ENCODE results near the gene MCF2L2.
"Not testable (repeated sequence)": the region's sequence is repeated elsewhere in the genome, so short reads cannot be mapped to it uniquely, and the experiment has no call there.

MCF2L2 gene

DNA sequence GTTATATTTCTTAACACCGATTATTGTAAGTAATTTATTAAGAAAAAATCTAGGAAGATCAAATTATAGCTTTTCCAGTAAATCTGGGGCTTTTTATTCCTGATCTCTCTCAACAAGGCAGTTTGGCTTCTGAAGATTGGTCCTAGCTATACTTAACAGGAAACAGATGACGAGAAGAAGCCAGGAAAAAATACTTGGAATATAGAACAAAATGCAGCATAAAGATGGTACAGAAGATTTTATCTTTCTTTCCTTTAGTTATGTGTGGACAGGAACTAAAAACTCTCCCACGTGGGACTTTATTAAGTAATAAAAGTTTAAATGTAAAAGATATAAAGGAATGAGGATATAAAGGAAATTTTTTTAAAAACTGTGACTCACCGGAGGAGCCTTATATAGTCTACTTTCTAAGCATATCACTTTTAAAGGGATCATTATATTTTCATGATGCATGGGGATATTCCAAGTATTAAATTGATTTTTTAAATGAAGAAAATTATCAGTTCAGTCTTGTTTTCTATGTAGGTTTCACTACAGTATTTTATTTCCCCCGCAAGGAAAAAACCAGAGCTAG, 167.2 kb downstream of the MCF2L2 start:
- no peak for DNase-seq

DNA sequence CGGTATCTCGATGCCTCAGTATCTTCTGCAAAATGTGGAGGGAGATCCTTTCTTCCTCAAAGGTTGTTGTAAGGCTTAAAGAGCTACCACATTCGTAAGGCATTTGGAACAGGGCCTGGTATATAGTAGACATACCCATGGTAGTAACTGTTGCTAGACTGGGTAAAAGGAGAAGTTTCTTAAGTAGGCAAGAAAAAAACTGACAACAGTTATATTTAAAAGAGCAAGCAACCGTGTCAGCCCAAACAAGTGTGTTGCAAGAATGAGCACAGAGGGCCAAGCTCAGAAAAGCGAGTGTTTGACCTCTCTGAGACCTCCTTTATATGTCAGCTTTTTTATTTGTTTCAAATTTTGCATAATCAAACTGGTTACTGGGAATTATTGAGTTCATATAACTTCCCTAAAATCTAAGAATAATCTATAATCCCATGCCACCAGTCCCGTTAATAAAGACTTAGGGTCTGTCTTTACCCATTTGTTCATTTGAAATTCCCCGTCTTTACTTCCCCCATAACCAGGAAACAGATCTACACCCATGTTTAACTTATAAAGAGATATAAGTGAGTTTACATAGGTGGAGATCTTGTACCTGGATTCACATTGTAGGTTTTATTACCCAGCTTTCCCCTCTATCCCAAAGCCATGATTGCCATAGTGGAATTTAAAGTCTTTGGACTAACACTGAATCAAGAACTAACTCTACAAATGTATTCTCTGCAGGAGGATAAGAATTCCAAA, 168.1 kb downstream of the MCF2L2 start:
- no peak for DNase-seq

DNA sequence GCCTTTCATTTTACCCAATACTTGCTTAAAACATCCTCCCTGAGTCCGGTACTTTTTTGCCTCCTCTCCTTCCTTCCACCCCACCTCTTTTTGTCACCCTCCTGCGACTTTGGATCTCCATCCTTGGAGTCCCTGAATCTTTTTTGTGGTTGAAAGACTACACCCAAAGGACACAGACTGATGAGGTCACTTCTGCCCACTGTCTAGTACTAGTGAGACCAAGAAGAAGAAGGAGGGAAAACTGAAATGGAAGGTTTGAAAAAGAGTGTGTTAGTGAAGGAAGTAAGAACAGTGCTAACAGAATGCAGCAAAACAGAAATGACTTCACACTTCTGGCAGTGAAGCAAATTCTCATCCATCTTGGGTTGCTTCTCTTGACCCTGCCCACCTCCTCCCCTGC, 168.8 kb downstream of the MCF2L2 start:
- DNase-seq = no peak

DNA sequence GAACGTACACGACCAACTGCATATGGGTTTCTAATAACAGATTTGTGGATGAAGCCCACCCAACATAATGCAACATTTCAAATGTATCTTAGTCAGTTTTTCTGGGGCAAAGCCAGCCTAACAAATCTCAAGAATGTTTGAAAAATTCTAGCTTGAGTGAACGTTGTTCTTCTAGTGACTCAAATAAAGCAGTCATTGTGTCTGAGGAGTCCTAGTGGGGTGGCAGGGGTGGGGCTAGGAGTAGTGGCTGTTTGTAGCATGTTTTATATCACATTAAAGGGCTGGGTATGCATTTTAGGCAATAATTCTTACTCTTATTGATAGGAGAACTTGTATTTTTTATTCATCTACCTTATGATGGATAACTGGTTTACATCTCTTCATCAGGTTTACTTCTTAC, 169.3 kb downstream of the MCF2L2 start:
- DNase-seq = no peak

DNA sequence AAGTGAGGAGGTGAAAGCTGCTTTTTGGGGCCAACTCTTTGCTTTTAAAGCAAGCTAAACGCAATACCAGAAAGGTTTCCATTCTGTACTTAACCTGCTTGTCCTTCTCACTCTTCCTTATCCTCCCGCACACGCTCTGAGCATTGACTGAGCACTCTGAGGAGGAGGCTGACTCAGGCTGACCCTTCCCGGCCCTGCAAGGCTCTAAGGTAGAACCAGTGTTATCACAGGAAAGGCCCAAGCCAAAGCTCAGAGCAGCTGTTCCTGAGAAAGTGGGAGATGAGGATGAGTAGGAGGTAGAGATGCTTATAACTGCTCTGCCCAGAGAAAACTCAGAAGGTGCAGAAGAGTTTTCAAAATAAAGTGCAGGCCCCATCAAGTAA, 173.1 kb downstream of the MCF2L2 start:
- no peak for DNase-seq

DNA sequence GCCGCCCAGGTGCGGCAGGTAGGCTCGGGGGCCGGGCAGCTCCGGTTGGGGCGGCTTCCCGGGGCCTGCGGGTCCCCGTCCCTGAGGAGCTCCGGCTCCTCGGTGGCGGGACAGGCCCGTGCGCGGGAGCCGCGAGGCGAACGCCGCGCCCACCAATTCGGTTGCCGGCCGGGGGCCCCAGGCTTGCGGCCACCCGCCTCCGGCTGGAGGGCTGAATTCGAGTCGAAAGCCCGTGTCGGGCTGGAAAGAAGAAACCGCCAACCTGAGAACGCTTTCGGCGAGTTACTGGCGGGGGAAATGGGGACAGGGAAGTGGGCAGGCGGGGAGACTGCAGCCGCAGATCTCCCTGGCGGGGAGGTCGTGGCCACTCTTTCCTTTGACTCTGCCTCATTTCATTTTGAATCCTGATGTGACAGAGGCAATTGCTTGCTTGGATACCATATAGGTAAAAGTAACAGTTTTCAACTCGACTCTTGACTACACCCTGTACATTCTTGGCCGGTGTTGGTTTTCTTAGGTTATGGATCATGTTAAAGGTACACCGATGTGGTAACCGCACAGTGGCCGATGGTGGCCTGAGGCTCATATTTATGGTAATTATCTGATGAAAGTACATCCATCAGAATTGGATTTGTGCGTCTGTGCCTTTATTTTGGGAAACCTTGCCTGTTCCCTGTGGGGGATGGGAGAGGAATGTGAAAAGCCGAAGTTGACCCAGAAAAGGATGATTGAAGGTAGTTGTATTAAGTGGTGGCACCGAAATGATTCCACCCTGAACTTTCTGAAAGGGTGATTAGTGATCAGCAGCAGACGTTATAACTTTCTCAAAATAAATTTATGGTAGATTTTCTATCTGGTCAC, 173.7 kb downstream of the MCF2L2 start:
- no peak for DNase-seq

DNA sequence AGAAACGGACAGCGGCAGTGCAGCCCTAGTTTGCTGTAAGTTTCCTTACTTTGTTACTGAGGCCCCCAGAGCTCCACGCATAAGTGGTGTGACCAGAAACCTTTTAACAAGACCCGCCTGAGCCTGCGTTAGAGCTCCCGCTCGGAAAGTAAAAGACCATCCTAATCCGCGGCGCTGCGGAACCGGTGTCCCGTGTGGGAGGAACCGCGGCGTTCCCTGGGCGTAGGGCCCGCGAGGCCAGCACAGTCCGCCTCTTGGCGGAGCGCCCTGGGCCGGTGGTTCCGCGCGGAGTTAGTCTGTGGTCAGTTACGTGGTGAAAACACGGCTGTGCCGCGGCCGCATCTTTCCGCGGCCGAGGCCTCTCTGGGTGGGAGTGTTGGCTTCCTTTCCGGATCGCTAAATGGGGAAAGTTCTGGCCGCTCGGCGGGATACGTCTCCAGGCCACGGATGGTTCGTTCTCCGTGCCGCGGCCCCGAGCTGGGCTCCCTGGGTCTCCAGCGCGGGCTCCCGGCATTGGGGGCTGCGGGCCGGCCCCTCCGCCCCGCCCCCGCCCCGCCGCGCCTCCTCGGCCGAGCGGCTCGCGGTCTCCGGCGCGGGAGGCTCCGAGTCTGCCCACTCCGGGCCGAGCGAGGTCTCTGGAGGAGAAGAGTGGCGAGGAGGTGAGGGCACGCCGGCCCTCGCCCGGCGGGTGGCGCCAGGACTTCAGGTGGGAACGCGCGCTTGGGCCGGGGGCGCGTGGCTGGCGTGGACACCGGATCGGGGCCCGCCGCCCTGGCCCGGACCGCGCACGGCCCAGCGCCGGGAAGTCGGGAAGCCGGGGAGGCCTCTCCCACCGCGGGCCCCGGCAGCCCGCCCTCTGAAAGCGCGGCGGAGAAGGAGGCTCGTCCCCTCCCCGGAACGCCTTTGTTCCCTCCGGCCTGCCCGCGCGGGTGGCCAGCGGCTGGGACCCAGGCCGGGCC, 174.6 kb downstream of the MCF2L2 start:
- no peak for DNase-seq

DNA sequence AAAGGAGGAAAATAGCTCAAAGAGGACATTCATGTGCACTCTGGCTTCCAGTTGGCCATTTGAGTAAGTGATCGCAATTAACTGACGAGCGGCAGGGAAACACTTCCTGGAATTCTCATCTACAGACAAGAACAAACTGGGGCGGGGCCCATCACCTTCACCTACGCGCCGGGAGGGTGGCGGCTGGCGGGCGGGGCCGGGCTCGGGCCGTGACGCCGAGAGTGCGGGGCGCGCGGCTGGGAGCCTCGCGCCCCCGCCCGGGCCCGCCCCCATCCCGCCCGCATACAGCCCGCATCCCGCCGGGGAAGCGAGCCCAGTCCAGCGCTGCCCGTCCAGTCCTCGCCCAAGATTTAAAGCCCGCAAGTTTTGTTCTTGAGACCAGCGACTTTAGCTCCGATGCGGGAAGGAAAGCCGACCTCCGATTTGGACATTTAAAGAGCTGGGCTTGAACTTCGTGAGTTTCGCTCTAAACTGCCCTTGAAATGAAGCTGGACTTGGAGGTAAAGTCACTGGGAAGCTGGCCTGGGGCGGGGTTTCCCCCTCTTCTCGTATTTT, 175.4 kb downstream of the MCF2L2 start, which contains the start of gene B3GNT5:
TSS of gene B3GNT5 (plus strand) at position 281 of the 555 bp plus-strand sequence. CDS start 16,546 bp downstream, outside the sequence.
- DNase-seq = peak; percentile 90

DNA sequence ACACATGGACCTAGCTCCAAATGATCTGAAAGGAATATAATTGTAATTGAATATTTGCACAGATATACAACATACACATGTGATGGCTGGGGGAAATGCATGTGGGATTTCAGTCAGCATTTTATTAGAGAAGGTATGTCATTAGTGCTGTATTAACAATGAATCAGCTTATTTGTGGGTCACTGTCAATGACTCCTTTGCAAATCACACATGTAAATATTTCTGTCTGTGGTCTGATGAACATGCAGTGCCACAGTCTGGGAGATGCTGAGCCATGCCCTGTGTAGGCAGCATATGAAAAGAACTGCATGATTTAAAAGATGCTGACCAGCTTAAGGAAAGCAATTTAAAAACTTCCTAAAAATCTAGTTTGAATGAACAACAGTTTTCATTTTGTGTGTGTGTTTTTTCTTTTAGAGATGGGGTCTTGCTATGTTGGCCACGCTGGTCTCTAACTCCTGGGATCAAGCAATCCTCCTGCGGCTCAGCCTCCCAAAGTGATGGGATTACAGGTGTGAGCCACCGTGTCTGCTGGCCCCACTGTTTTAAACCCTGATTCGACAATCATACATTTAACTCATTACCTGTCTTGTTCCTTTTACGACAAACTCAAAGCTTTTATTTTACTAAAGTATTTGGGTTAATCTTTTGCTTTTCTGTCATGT, 176.2 kb downstream of the MCF2L2 start:
- no peak for DNase-seq

DNA sequence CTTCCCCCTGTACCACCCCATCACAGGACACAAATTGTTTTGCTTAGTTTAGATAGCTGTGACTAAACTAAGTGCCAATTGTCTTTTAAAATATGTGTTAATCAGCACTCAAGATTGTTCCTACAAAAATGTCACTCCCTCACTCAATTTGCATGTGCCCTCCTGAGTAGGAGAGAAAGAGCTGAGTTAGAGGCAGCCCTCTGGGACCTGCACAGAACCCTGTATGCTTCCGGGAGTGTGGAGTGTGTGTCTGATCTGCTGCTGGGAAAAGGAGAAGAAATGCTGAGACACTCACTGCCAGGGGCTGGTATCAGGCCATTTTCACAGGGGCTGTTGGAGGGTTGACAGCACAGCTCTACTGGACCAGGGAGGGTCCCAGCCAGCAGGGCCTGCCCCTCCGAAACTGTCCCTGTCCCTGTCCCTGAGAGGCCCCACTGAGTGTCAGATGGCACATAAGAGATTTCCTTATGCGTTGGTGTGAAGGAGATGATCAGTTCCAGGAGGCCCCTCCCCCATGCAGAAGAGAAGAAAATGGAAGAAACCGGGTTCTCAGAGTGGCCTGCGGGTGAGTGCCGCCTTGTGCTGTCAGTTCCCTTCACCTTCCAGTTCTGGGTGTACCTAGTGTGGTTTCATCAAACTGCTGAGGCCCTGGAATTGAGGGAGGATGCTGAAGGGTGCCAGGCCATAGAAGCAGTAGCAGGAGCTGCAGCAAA, 179.3 kb downstream of the MCF2L2 start:
- no peak for DNase-seq

DNA sequence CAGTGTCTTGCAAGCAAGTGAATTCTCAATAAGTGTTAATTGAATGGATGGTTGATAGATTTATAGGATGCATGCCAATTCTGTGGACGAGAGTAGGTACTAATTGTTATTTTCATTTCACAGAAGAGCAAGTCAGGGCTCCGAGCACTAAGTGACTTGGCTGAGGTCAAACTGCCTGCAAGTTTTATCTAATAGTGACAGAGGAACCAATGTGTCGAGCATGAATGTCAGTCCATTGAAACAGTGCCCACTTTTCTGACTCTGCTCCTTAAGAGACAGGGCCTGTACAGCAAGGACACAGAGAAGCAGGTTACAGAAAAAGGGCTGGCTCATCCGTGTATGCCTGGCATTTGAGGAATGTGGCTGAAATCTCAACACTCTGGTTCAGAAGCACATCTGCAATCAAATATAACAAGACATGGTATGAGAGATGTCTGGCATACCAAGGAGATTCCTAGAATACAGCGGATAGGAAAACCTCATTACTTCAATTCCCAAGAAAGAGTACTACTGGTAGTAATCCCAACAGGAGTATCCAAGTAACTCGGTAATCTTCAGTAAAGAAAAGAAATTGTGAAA, 181.3 kb downstream of the MCF2L2 start:
- no peak for DNase-seq

DNA sequence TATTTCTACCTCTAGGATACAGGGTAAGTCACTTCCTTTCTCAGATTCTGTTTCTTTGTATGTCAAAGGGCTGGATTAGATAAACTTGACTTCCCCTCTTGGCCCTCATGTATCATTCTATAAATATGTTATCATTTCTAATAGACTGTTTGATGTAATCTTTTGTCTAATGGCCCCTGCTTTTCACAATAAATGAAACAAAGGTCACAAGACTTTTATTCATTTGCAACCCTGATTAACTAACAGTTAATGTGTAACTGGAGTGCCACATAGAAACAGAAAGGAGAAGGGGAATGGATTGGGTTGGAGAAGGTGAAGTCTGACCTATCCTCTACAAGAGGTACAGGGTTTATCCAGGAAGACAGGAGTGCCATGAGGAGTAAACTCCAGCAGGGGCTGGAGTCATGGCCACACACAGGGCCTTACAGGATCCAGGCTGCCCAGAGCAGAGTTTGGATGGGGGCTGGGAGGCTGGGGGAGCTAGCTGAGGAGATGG, 183.4 kb downstream of the MCF2L2 start:
- no peak for DNase-seq

DNA sequence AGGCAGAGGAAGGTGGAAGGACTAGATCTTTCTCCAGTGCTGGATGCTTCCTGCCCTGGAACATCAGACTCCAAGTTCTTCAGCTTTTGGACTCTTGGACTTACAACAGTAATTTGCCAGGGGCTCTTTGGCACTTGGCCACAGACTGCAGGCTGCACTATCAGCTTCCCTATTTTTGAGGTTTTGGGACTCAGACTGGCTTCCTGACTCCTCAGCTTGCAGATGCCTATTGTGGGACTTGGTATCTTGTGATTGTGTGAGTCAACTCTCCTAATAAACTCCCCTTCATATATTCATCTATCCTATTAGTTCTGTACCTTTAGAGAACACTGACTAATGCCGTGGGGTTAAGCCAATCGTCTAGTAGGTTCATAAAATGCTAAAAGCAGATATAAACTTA, 184.2 kb downstream of the MCF2L2 start:
- DNase-seq = no peak

DNA sequence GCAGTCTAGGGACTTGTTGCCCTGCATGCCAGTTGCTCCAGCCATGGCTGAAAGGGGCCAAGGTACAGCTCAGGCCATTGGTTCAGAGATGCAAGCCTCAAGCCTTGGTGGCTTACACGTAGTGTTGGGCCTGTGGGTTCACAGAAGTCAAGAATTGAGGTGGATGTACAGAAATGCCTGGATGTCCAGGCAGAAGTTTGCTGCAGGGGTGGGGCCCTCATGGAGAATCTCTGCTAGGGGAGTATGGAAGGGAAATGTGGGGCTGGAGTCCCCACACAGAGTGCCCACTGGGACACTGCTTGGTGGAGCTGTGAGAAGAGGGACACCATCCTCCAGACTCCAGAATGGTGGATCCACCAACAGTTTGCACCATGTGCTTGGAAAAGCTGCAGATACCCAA, 186.0 kb downstream of the MCF2L2 start:
- DNase-seq = no peak

DNA sequence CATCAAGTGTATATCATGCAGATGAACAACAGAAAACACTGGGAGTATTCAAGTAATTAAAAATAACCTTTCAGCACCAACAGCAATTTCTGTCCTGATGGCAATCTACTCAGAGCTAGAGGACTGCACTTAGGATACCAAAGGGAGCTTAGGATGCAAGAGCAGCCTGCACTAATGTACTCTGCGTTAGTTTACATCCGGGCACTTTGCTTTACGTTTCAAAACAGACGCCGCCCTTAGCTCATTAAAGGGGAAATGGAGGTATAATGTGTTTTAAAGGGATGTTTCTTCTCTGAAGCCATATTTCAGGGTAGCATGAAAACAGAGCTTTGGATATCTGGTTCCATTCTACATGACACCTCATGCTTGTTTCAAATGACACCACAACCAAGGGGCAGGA, 189.4 kb downstream of the MCF2L2 start:
- no peak for DNase-seq

DNA sequence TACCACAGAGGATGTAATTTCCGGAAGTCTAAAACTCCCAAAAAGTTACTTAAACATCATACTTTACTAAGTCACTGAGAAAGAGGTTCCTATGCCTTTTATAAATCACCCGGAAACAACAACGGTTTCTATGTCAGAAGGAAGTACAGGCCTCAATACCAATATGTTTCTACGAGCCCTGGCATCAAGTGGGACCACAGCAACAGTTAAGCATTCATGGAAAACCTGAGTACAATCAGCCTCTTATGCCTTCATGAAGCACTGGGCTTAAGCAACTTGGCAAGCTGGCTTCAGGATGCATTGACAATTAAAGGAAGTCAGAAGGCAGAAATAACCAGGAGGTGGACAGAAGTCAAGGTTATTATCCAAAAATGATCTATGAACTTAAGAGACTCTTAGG, 194.5 kb downstream of the MCF2L2 start:
- DNase-seq = no peak

DNA sequence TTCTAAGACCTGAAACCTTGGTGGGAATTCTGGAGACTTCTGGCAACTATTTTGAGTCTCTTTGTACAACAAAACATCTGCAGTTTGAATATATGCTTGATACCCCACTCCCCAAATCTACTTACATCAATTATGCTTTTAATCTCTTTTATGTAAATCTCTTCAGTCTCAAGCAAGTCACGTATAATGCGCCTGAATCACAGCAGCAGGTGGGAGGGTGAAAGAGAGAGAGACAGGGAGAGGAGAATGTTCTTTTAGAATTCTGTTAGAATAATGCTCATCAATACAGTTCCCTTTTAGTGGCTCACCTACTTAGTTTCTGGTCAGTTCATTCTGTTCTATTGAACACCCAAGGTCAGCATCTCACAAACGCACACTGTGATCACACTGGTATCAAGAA, 197.6 kb downstream of the MCF2L2 start:
- DNase-seq = no peak

DNA sequence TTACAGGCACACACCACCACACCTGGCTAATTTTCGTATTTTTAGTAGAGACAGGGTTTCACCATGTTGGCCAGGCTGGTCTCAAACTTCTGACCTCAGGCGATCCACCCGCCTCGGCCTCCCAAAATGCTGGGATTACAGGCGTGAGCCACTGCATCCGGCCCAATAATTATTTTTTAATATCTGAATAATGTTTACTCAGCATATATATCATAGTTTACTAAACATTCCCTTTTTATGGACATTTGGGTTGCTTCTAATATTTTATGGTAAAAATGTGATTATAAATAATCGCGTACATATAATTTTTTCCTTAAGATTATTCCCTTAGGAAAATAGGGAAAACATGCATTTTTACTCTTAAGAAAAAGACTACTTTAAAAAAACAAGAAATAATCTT, 198.2 kb downstream of the MCF2L2 start:
- not testable (repeated sequence) for DNase-seq

DNA sequence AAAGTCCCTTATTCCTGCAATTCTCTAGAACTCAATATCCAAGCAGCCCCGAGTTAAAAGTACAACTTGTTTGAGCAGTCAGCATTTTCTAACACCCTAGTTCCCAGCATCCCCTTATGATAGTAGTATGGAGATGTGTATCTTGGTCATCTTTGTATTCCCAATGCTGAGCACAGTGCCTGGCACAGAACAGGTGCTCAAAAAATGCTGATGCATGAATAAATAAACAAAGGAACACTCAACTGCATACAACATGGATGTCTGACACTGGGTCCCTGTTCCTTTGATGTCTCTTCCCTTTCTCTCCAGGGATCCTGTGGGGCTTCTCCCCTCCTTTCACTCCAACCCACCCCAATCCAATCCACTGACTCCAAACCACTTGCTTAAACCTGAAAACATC, 199.2 kb downstream of the MCF2L2 start:
- DNase-seq = no peak

DNA sequence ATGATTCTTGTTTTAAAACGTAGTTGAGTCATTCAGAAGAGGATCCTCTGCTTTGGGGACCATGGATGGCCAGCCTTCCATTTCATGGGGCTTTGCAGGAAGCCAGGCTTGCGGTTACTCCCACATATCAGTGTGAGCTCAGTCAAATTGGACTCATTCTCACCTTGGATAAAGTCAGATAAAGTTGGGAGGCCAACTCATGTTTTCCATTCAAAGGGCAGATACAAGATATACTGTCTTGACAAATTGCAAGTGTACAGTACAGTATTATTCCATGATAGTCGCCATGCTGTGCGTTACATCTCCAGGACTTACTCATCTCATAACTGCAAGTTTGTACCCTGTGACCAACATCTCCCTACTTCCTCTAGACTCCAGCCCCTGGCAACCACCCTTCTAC, 200.8 kb downstream of the MCF2L2 start:
- DNase-seq = no peak

Data from NCI-H510A (cell line).